Measurements from ENCODE around the gene AGFG2. TPM values are rescaled to one million over a fixed set of nuclear protein-coding genes. Genes with fewer than 3 reads are reported as not detected.
"Not testable (repeated sequence)": the region's sequence is repeated elsewhere in the genome, so short reads cannot be mapped to it uniquely, and the experiment has no call there.

The AGFG2 gene
- total RNA-seq, 2 experiments from 2014 or later: 64.1 to 64.8 TPM

DNA sequence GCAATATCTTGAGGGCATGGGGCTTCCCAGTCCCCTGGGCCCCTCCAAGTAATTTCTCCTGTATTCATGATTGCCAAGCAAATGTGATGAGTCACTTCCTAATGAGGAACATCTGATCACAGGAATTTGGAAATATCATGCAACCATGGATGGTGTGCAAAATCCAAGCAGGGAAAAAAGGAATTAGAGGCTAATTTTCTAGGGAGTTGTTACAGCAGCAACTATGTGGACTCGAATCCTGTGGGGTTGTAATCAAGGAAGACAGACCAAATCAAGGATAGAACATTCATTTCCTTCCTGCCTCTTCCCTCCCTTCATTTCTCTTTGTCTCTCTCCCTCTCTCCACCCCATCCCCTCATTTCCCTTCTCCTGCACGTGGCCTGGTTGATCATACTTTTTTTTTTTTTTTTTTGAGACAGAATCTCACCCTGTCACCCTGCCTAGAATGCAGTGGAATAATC, 23.9 kb upstream of the AGFG2 start:
- CTCF ChIA-PET: interaction anchor here (1.6 kb wide), 1 partner anchor 50 kb away, joined by 12 read pairs; no protein-coding TSS in a partner anchor
- POLR2A ChIA-PET: interaction anchor here (0.7 kb wide), 1 partner anchor 32 kb away, joined by 4 read pairs; no protein-coding TSS in a partner anchor

DNA sequence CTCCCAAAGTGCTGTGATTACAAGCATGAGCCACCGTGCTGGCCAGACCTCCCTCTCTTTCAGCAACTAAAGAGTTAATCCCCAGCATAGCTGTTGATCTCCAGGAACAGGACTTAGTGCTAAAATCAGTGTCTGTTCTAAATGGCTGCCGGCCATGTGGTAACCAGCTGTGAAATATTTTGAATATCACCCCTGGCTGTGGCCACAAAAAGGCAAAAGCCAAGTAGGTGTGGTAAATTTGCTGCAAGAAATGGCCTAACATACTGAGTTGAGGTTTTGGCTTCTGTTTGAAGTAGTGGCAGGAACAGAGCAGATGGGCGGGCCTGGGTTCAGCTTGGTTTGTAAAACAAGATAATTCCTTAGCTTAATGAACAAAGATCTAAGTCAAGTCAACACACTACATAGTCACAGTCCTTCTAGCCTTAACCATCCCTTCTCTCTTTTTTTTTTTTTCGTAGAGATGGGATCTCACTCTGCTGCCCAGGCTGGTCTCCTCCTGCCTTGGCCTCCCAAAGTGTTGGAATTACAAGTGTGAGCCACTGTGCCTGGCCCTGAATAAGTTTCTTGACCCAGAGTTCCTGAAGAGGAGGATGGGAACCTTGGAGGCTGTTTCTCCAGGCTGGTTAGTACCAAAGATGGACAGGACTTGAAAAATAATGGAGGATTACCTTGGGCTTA, 22.7 kb upstream of the AGFG2 start:
- ChIA-PET POLR2A (interaction anchor here (0.7 kb wide), 1 partner anchor 22 kb away, joined by 3 read pairs; no protein-coding TSS in a partner anchor), CTCF (interaction anchor here (1.1 to 1.8 kb wide), 6 partner anchors 23 to 49 kb away, joined by 3 to 15 read pairs (median 4); no protein-coding TSS in a partner anchor)

DNA sequence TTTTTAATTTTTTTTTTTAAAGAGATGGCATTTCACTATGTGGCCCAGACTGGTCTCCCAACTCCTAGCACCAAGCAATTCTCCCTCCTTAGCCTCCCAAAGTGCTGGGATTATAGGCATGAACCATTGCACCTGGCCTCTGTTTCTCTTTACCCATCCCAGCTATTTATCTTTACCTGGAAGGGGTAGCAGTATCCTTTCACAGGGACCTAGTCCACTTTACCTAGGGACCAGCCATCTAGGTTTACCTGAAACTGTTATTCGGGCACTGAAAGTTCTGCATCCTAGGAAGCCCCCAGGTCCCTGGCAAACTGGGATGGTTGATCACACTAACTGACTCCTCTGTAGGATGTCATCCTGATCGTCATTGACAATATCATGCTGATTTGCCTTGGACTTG, 21.7 kb upstream of the AGFG2 start:
- CTCF ChIA-PET: interaction anchor here (0.6 to 1.8 kb wide), 7 partner anchors 18 to 47 kb away, joined by 3 to 15 read pairs (median 3); partner anchors contain the start of gene AGFG2
- POLR2A ChIA-PET: no interaction called here

DNA sequence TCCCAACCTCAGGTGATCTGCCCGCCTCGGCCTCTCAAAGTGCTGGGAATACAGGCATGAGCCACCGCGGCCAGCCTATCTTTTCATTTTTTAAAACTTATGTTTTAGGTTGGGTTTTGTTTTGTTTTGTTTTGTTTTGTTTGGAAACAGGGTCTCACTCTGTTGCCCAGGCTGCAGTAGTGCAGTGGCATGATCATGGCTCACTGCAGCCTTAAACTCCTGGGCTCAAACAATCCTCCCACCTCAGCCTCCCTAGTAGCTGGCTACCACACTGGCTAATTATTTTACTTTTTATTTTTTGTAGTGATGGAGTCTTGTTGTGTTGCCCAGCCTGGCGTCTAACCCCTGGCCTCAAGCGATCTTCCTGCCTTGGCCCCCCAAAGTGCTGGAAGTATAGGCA, 19.4 kb upstream of the AGFG2 start:
- ChIA-PET POLR2A (interaction anchor here (0.7 kb wide), 1 partner anchor 92 kb away, joined by 3 read pairs; no protein-coding TSS in a partner anchor), CTCF (interaction anchor here (0.9 kb wide), 1 partner anchor 39 kb away, joined by 3 read pairs; no protein-coding TSS in a partner anchor)

DNA sequence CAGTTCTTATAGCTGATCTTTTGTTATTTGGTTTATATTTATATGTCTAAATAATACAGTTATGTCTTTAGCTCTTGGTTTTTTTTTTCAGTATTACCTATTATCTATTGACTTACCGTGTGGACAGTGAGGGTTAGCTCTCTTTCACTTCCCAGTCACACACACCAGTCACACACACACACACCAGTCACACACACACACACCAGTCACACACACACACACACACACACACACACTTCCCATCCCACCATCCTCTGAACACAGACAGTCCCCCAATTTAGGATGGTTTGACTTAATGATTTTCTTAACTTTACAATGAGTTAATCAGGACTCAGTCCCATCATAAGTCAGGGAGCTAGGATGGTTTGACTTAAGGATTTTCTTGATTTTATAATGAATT, 18.9 kb upstream of the AGFG2 start:
- POLR2A ChIA-PET: interaction anchor here (0.7 kb wide), 1 partner anchor 92 kb away, joined by 3 read pairs; no protein-coding TSS in a partner anchor
- CTCF ChIA-PET: interaction anchor here (0.9 to 1.1 kb wide), 2 partner anchors 37 to 39 kb away, joined by 3 read pairs; no protein-coding TSS in a partner anchor

DNA sequence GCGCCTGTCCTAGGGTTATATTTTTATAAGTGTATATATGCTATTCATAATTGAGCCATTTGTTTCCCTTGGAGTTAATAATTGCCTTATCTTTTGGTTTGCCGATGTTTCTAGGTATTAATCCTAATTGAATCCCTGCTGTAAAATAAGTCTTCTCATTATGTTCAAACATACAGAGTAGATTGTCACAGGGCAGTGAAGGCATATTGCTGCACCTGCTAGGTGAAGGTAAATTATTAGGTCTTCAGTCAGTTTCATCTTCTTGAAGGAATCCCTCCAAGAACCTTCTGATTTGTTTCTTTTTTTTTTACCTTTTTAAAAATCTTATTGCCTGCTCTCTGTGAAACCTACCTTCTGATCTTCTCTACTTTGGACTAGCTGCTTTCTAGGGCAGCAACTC, 17.9 kb upstream of the AGFG2 start:
- CTCF ChIA-PET: interaction anchor here (0.6 kb wide), 1 partner anchor 45 kb away, joined by 3 read pairs; no protein-coding TSS in a partner anchor
- POLR2A ChIA-PET: no interaction called here

DNA sequence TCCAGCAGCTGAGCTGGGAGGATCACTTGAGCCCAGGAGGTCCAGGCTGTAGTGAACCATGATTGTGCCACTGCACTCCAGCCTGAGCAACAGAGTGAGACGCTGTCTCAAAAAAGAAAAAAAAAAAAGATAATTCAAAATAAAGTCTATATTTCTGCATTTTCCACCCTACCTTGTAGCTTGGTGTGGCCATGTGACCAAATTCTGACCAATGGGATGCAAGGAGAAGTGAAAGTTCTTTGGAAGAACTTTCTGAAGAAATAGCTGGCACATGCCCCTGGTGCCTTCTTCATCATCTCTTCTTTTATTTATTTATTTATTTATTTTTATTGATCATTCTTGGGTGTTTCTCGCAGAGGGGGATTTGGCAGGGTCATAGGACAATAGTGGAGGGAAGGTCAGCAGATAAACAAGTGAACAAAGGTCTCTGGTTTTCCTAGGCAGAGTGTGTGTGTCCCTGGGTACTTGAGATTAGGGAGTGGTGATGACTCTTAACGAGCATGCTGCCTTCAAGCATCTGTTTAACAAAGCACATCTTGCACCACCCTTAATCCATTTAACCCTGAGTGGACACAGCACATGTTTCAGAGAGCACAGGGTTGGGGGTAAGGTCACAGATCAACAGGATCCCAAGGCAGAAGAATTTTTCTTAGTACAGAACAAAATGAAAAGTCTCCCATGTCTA, 17.0 kb upstream of the AGFG2 start:
- CTCF ChIA-PET: interaction anchor here (0.7 to 1.0 kb wide), 4 partner anchors 16 to 53 kb away, joined by 3 to 4 read pairs (median 3); no protein-coding TSS in a partner anchor
- POLR2A ChIA-PET: interaction anchor here (0.7 kb wide), 1 partner anchor 48 kb away, joined by 4 read pairs; no protein-coding TSS in a partner anchor

DNA sequence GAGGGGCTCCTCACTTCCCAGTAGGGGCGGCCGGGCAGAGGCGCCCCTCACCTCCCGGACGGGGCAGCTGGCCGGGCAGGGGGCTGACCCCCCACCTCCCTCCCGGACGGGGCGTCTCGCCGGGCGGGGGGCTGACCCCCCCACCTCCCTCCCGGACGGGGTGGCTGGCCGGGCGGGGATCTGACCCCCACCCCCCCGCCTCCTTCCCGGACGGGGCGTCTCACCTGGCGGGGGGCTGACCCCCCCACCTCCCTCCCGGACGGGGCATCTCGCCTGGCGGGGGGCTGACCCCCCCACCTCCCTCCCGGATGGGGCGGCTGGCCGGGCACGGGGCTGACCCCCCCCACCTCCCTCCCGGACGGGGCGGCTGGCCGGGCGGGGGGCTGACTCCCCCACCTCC, 15.8 kb upstream of the AGFG2 start:
- POLR2A ChIA-PET, CTCF ChIA-PET: not testable (repeated sequence)

DNA sequence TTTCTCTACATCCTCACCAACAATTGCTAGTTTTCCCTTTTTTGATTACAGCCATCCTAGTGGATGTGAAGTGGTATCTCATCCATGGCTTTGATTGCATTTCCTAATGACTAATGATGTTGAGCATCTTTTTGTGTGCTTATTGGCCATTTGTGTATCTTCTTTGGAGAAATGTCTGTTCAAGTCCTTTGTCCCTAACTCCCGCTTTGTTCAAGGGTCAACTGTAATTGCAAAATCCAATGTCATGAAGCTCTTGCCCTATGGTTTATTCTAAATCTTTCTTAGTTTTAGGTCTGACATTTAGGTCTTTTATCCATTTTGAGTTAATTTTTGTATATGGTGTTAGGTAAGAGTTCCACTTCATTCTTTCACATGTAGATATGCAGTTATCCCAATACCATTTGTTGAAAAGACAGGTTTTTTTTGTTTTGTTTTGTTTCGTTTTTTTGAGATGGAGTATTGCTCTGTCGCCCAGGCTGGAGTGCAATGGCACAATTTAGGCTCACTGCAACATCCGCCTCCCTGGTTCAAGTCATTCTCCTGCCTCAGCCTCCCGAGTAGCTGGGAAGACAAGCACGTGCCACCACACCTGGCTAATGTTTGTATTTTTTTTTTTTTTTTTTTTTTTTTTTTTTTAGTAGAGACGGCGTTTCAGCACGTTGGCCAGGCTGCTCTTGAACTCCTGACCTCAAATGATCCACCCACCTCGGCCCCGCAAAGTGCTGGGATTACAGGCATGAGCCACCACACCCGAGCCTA, 10.7 kb upstream of the AGFG2 start:
- CTCF ChIA-PET: interaction anchor here (1.3 to 1.7 kb wide), 3 partner anchors 9 to 31 kb away, joined by 3 to 6 read pairs (median 4); no protein-coding TSS in a partner anchor
- POLR2A ChIA-PET: interaction anchor here (0.6 to 1.3 kb wide), 3 partner anchors 15 to 31 kb away, joined by 3 to 6 read pairs (median 4); no protein-coding TSS in a partner anchor

DNA sequence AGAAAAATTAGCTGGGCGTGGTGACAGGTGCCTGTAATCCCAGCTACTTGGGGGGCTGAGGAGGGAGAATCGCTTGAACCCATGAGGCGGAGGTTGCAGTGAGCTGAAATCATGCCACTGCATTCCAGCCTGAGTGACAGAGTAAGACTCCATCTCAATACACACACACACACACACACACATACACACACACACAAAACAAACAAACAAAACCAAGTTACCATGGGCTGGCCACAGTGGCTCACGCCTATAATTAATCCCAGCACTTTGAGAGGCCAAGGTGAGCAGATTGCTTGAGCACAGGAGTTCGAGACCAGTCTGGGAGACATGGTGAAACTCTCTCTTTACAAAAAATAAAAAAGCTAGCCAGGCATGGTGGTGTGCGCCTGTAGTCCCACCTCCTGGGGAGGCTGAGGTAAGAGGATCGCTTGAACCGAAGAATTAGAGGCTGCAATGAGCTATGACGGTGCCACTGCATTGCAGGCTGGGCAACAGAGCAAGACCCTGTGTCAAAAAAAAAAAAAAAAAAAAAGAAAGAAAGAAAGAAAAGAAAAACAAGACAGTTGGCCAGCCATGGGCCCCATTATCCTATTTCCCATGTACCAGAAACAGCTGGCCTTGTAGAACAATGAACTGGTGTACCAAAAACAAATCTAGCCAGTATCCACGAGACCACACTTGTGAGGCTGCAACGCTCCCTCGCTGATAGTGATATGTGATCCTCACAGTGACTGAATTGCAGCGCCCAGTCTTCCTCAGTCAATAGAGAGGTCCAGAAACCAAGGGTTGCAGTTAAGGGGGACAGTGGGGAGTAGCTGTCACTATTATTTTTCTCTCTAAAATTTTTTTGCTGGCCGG, 6.6 kb upstream of the AGFG2 start:
- CTCF ChIA-PET: interaction anchor here (0.8 to 1.2 kb wide), 2 partner anchors 21 to 50 kb away, joined by 3 to 4 read pairs; no protein-coding TSS in a partner anchor
- POLR2A ChIA-PET: interaction anchor here (0.6 kb wide), 1 partner anchor 13 kb away, joined by 8 read pairs; no protein-coding TSS in a partner anchor

DNA sequence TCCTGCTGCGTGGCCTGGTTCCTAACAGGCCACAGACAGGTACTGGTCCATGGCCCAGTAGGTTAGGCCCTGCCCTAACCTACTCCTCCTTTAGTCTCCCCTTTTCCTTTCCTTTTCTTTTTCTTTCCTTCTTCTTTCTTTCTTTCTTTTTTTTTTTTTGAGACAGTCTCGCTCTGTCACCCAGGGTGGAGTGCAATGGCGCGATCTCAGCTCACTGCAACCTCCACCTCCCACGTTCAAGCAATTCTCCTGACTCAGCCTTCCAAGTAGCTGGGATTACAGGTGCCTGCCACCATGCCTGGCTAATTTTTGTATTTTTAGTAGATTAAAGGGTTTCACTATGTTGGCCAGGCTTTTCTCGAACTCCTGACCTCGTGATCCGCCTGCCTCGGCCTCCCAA, 3.0 kb upstream of the AGFG2 start:
- POLR2A ChIA-PET: not testable (repeated sequence)
- CTCF ChIA-PET: interaction anchor here (2.0 to 3.2 kb wide), 3 partner anchors 8 to 53 kb away, joined by 6 to 13 read pairs (median 6); no protein-coding TSS in a partner anchor

DNA sequence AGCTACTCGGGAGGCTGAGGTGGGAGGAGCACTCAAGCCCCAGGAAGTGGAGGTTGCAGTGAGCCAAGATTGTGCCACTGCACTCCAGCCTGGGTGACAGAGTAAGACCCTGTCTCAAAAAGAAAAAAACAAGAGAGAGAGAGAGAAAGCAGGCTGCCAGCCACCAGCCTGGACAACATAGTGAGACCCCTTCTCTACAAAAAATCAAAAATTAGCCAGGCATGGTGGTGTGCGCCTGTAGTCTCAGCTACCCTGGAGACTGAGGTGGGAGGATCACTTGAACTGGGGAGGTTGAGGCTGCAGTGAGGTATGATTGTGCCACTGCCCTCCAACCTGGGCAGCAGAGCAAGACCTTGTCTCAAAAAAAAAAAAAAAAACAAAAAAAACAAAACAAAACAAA, 2.3 kb upstream of the AGFG2 start:
- POLR2A ChIA-PET: not testable (repeated sequence)
- CTCF ChIA-PET: interaction anchor here (2.4 to 3.2 kb wide), 3 partner anchors 9 to 28 kb away, joined by 6 to 13 read pairs (median 8); no protein-coding TSS in a partner anchor

DNA sequence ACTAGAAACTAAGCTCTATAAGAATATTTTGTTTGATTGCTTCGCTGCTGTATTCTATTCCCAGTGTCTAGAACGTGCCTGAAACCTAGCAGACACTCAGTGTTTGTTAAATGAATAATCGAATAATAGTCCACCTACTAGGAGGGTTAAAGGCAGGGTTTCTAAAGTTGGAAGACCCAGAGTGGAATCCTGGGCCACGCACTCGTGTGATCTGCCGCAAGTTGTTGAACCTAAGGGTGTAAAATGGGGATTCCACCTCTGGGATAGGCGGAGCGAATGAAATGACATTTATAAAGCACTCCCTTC, 702 bp upstream of the AGFG2 start:
- CTCF ChIA-PET: interaction anchor here (1.1 to 2.5 kb wide), 5 partner anchors 11 to 61 kb away, joined by 3 to 8 read pairs (median 6); no protein-coding TSS in a partner anchor
- POLR2A ChIA-PET: interaction anchor here (1.0 to 1.2 kb wide), 2 partner anchors 17 to 21 kb away, joined by 3 to 5 read pairs; no protein-coding TSS in a partner anchor

DNA sequence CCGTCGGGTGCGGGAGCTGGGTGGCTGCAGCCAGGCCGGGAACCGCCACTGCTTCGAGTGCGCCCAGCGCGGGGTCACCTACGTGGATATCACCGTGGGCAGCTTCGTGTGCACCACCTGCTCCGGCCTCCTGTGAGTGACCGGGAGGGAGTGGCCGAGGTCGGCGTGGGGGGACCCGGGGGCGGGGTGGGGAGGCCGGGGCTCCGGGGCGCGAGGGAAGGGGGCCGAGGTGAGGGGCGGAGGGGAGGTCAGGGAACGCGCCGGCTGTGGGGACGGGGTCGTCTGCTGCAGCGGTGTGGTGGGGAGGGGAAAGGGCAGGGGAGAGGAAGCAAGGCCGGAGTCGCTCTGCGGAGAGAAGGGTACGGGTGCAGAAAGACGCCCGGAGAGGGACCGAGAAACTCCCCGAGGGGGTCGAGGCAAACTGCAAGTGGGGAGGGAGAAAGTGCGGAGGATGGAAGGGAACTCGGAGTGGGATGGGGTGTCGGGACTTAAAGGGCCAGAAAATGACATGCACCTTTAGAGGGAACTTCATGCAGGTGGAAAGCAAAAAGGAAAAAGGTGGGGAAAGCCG, 518 bp downstream of the AGFG2 start:
- ChIA-PET CTCF (interaction anchor here (0.7 to 1.7 kb wide), 6 partner anchors 9 to 166 kb away, joined by 3 to 8 read pairs (median 4); partner anchors contain the start of gene POP7), POLR2A (interaction anchor here (1.3 kb wide), 1 partner anchor 10 kb away, joined by 4 read pairs; no protein-coding TSS in a partner anchor)

DNA sequence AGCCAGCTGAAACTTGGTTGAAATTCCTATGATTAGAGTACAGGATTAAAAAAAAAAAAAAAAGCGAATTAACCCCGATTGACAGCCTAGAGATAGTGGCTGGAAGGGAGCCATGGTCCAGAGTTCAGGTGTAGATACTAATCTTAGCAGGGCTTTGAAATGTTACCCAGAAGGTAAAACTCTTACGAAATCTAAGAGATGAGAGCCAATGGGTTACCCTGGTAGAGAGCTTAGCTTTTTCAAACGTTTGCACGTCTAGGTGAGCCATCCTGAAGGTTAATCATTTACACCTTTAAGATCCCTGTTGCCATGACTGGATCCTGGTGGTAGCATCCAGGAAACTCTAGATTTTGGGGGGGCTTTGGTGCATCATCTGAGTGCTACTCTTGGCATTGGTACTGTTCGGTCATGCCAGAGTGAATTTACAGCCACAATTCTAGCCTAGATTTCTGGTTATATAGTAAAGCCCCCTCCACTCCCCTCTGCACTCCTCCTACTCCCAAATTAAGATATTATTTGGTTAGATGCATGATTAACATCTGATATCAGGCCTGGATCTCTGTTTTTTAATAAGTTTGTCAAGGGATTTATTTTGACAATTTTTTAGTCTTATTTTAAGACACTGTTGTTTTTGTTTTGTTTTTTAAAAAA, 1.2 kb downstream of the AGFG2 start:
- CTCF ChIA-PET: interaction anchor here (0.7 to 3.1 kb wide), 3 partner anchors 19 to 21 kb away, joined by 4 to 15 read pairs (median 4); no protein-coding TSS in a partner anchor
- POLR2A ChIA-PET: no interaction called here

DNA sequence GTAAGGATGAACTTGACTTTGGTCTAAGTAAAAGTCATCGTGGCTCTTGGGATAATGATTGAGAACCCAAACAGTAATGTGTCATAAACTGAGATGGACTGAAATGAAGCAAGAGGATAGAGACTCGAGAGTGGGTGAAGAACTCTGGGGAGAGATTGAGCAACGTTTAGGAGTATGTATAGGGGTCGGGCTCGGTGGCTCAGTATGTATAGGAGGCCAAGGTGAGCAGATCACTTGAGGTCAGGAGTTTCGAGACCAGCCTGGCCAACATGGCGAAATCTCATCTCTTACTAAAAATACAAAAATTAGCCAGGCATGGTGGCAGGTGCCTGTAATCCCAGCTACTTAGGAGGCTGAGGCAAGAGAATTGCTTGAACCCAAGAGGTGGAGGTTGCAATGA, 2.3 kb downstream of the AGFG2 start:
- ChIA-PET POLR2A (interaction anchor here (0.6 to 1.2 kb wide), 2 partner anchors 18 to 136 kb away, joined by 3 to 4 read pairs; no protein-coding TSS in a partner anchor), CTCF (interaction anchor here (0.6 to 3.1 kb wide), 2 partner anchors 18 to 303 kb away, joined by 4 to 15 read pairs; no protein-coding TSS in a partner anchor)

DNA sequence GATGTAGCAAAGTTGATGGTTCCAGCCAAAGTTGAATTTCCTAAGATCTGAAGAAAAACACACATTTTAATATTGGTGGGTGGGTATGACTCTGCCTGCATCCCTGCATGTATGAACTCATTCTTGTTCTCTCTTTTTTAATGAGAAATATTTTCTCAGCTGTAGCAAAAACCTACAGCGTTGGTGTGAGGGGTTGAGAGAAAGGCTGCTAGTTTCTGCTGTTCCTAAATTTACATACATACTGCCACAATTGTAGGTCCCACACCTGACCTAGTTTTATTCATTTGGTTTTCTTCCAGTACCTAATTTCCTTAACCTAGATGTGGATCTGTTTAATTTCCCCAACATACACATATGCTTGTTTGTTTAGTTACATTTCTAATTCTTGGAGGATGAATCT, 4.6 kb downstream of the AGFG2 start:
- ChIA-PET POLR2A (interaction anchor here (2.2 kb wide), 1 partner anchor 12 kb away, joined by 14 read pairs; no protein-coding TSS in a partner anchor), CTCF (interaction anchor here (0.6 to 3.1 kb wide), 7 partner anchors 16 to 60 kb away, joined by 3 to 15 read pairs (median 3); partner anchors contain the start of genes FBXO24, LRCH4 and NYAP1)

All from activated CD8-positive, alpha-beta memory T cell treated with anti-CD3 and anti-CD28 coated beads for 36 hours (primary cell).